Measurements from ENCODE around the gene CTNNA3. TPM values are rescaled to one million over a fixed set of nuclear protein-coding genes. Genes with fewer than 3 reads are reported as not detected.
A peak's percentile ranks its signal among the peaks of the same experiment; 100 is the strongest.
"Not testable (repeated sequence)": the region's sequence is repeated elsewhere in the genome, so short reads cannot be mapped to it uniquely, and the experiment has no call there.

CTNNA3 gene
- total RNA-seq, 1 donor from 2014 or later: not detected

GRCh38 chr10:67697724-67698131, 1.7 kb upstream of the CTNNA3 start:
- Mint-ChIP-seq H3K4me3 (no peak overlapping the region), H3K36me3 (ENCODE audit: low read depth) (no peaks in the 10 kb centered on the region), H3K4me1 (no peaks in the 10 kb centered on the region), H3K27me3 (peaks cover 33% of the 10 kb centered on the region), H3K27ac (no peak overlapping the region), H3K9me3 (no peaks in the 10 kb centered on the region)
- intact Hi-C loops (cut with micrococcal nuclease): loop anchor here (1.0 to 2.0 kb wide), 4 partner anchors 31 to 605 kb away; no protein-coding TSS in a partner anchor
- DNase-seq: no peak
- TF ChIP-seq, protein P1, sequence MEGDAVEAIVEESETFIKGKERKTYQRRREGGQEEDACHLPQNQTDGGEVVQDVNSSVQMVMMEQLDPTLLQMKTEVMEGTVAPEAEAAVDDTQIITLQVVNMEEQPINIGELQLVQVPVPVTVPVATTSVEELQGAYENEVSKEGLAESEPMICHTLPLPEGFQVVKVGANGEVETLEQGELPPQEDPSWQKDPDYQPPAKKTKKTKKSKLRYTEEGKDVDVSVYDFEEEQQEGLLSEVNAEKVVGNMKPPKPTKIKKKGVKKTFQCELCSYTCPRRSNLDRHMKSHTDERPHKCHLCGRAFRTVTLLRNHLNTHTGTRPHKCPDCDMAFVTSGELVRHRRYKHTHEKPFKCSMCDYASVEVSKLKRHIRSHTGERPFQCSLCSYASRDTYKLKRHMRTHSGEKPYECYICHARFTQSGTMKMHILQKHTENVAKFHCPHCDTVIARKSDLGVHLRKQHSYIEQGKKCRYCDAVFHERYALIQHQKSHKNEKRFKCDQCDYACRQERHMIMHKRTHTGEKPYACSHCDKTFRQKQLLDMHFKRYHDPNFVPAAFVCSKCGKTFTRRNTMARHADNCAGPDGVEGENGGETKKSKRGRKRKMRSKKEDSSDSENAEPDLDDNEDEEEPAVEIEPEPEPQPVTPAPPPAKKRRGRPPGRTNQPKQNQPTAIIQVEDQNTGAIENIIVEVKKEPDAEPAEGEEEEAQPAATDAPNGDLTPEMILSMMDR (IDR thresholded peaks at IDR 0.05): no peak
- ChIA-PET CTCF (interaction anchor here (1.2 to 9.9 kb wide), 16 partner anchors 10 to 604 kb away, joined by 3 to 398 read pairs (median 7); no protein-coding TSS in a partner anchor), POLR2A (interaction anchor here (0.7 to 1.6 kb wide), 3 partner anchors 67 to 82 kb away, joined by 3 to 10 read pairs (median 5); no protein-coding TSS in a partner anchor)
- peak; percentile 77 for ATAC-seq (ENCODE audit: low read depth)

DNA sequence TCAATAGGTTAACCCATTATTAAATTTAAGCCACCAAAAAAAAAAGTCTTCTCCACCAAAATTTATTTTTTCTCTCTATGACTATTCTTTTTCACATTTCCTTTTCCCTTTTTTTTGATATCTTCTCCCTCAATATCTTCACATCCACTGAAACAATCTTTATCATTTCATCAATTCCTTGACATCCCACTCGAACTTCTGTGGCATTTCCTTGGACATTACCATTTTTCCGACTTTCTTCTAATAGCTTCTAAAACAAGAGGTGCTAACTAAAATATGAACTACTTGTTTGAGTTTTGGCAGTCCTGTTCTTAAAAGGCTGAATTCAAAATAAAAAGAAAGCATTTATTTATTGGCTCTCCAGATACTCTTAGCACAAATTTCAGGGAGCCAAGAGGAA, 684 bp upstream of the CTNNA3 start:
- intact Hi-C loops (cut with micrococcal nuclease): loop anchor here (1.0 to 2.0 kb wide), 4 partner anchors 30 to 606 kb away; no protein-coding TSS in a partner anchor
- H3K27me3 Mint-ChIP-seq: peaks cover 27% of the 10 kb centered on the region
- H3K36me3 Mint-ChIP-seq (ENCODE audit: low read depth): no peaks in the 10 kb centered on the region
- ChIA-PET POLR2A (interaction anchor here (1.6 to 1.7 kb wide), 2 partner anchors 77 to 83 kb away, joined by 4 to 10 read pairs; no protein-coding TSS in a partner anchor), CTCF (interaction anchor here (1.2 to 9.9 kb wide), 11 partner anchors 11 to 460 kb away, joined by 3 to 398 read pairs (median 18); no protein-coding TSS in a partner anchor)
- no peak for ATAC-seq (ENCODE audit: low read depth)
- H3K9me3 Mint-ChIP-seq: no peaks in the 10 kb centered on the region
- no peak overlapping the region for H3K27ac Mint-ChIP-seq
- no peaks in the 10 kb centered on the region for H3K4me1 Mint-ChIP-seq
- no peak for DNase-seq
- TF ChIP-seq, protein P1 (IDR thresholded peaks at IDR 0.05): no peak
- H3K4me3 Mint-ChIP-seq: no peak overlapping the region

GRCh38 chr10:67695555-67695954, 440 bp downstream of the CTNNA3 start:
- Mint-ChIP-seq H3K4me1 (no peaks in the 10 kb centered on the region), H3K27ac (no peak overlapping the region), H3K27me3 (peaks cover 25% of the 10 kb centered on the region), H3K36me3 (ENCODE audit: low read depth) (no peaks in the 10 kb centered on the region), H3K9me3 (no peaks in the 10 kb centered on the region), H3K4me3 (no peak overlapping the region)
- ATAC-seq (ENCODE audit: low read depth) (no peak), DNase-seq (no peak)
- POLR2A ChIA-PET: interaction anchor here (0.6 to 1.7 kb wide), 2 partner anchors 78 to 152 kb away, joined by 4 to 5 read pairs; no protein-coding TSS in a partner anchor
- intact Hi-C loops (cut with micrococcal nuclease): no loop called here
- CTCF ChIA-PET: interaction anchor here (1.4 to 9.9 kb wide), 3 partner anchors 29 to 89 kb away, joined by 4 to 398 read pairs (median 5); no protein-coding TSS in a partner anchor
- TF ChIP-seq, protein P1 (IDR thresholded peaks at IDR 0.05): no peak

DNA sequence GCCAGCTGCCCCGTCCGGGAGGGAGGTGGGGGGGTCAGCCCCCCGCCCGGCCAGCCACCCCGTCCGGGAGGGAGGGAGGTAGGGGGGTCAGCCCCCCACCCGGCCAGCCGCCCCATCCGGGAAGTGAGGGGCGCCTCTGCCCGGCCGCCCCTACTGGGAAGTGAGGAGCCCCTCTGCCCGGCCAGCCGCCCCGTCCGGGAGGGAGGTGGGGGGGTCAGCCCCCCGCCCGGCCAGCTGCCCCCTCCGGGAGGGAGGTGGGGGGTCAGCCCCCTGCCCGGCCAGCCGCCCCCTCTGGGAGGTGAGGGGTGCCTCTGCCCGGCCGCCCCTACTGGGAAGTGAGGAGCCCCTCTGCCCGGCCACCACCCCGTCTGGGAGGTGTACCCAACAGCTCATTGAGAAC, 4.1 kb downstream of the CTNNA3 start:
- H3K27ac Mint-ChIP-seq; POLR2A ChIA-PET; H3K9me3 Mint-ChIP-seq; H3K4me3 Mint-ChIP-seq; H3K4me1 Mint-ChIP-seq; intact Hi-C loops (cut with micrococcal nuclease); DNase-seq; H3K36me3 Mint-ChIP-seq (ENCODE audit: low read depth); ATAC-seq (ENCODE audit: low read depth): not testable (repeated sequence)
- H3K27me3 Mint-ChIP-seq: peaks cover 25% of the 10 kb centered on the region
- CTCF ChIA-PET: interaction anchor here (9.9 kb wide), 1 partner anchor 85 kb away, joined by 398 read pairs; no protein-coding TSS in a partner anchor

DNA sequence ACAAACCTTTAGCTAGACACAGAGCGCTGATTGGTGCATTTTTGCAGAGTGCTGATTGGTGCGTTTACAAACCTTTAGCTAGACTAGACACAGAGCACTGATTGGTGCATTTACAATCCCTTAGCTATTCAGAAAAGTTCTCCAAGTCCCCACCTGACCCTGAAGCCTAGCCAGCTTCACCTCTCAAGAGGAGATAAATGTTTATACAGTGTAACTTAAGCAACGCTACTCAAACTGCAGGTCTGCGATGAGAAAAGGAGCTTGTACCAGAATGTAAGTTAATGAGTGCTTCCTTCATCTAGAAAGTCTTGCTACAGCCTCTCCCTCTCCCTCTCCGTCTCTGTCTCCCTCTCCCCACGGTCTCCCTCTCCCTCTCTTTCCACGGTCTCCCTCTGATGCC, 5.5 kb downstream of the CTNNA3 start:
- H3K4me3 Mint-ChIP-seq; H3K27ac Mint-ChIP-seq; H3K9me3 Mint-ChIP-seq; intact Hi-C loops (cut with micrococcal nuclease); H3K4me1 Mint-ChIP-seq; DNase-seq; H3K36me3 Mint-ChIP-seq (ENCODE audit: low read depth); ATAC-seq (ENCODE audit: low read depth): not testable (repeated sequence)
- H3K27me3 Mint-ChIP-seq: peaks cover 17% of the 10 kb centered on the region
- ChIA-PET POLR2A (interaction anchor here (0.5 kb wide), 1 partner anchor 642 kb away, joined by 3 read pairs; the partner anchor contains the start of gene HNRNPH3), CTCF (interaction anchor here (0.6 kb wide), 1 partner anchor 89 kb away, joined by 3 read pairs; no protein-coding TSS in a partner anchor)

DNA sequence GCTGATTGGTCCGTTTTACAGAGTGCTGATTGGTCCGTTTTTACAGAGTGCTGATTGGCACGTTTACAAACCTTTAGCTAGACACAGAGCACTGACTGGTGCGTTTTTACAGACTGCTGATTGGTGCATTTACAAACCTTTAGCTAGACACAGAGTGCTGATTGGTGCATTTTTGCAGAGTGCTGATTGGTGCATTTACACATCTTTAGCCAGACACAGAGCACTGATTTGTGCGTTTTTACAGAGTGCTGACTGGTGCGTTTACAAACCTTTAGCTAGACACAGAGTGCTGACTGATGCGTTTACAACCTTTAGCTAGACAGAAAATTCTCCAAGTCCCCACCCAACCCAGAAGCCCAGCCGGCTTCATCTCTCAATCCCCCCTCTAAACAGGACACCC, 11.9 kb downstream of the CTNNA3 start:
- H3K9me3 Mint-ChIP-seq: peaks cover 21% of the 10 kb centered on the region
- POLR2A ChIA-PET; CTCF ChIA-PET; H3K4me1 Mint-ChIP-seq; DNase-seq; intact Hi-C loops (cut with micrococcal nuclease); ATAC-seq (ENCODE audit: low read depth); H3K27me3 Mint-ChIP-seq; H3K36me3 Mint-ChIP-seq (ENCODE audit: low read depth); H3K4me3 Mint-ChIP-seq; H3K27ac Mint-ChIP-seq: not testable (repeated sequence)

All from activated B cell treated with CpG ODN at 0.5 μM for 24 hours (primary cell).